SJSA1 (cell line): ENCODE measurements around the gene TP63. TPM values are rescaled to one million over a fixed set of nuclear protein-coding genes. Genes with fewer than 3 reads are reported as not detected.

Source experiments
- DNase-seq, 2 experiments: peaks; one replicate each; pipeline ENCODE4 v3.0.0-alpha.2; 2015 to 2020; ENCODE audit warnings: low spot score in 2 of 2, low read depth in 1 of 2
- H3K27ac ChIP-seq: fragments of 250-450 bp; sonication (Bioruptor Pico); 2 replicates; pipeline ENCODE4 v1.5.1; 2020; ENCODE audit warnings: mild to moderate bottlenecking, moderate library complexity
- H3K27me3 ChIP-seq: fragments of 250-450 bp; sonication (Bioruptor Pico); replicated peaks from 2 replicates; pipeline ENCODE4 v1.5.1; 2020; ENCODE audit warnings: mild to moderate bottlenecking, moderate library complexity
- H3K36me3 ChIP-seq: fragments of 250-450 bp; sonication (Bioruptor Pico); 2 replicates; pipeline ENCODE4 v1.5.1; 2020; ENCODE audit warnings: mild to moderate bottlenecking
- H3K4me1 ChIP-seq: fragments of 250-450 bp; sonication (Bioruptor Pico); replicated peaks from 2 replicates; pipeline ENCODE4 v1.6.1; 2021; ENCODE audit warnings: mild to moderate bottlenecking
- H3K4me3 ChIP-seq: fragments of 250-450 bp; sonication (Bioruptor Pico); 2 replicates; pipeline ENCODE4 v1.5.1; 2020; ENCODE audit warnings: mild to moderate bottlenecking
- H3K9me3 ChIP-seq: fragments of 250-450 bp; sonication (Bioruptor Pico); replicated peaks from 2 replicates; pipeline ENCODE4 v1.5.1; 2020; ENCODE audit warnings: mild to moderate bottlenecking
- total RNA-seq: library from RNA; depleted of rRNA; stranded (reverse); fragments of >200 nt; shearing (Covaris generic); gene quantifications from 2 replicates; pipeline ENCODE4 v1.2.3, GENCODE V29; 2014

TP63 gene
- total RNA-seq, 1 experiment from 2014 or later = not detected

DNA sequence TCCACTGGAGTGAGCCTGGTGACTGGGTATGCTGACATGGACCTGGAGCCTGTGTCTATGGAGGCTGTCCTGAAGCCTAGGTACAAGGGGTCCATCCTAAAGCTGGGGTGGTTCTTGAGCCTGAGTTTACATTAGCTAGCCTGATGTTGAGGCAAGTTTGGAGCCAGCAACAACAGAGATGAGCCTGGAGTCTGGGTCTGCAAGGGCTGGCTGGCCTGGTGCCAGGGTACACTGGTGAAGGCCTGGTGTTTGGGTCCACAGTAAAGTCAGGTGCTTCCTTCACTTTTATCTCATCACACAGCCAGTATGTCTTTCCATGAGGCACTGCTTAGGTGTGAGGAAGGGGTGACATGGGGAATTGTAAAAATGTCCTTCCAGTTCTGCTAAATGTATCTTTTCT lies 49.5 kb downstream of the TP63 start:
- Histone ChIP-seq H3K27ac (no peak overlapping the region), H3K4me1 (peaks cover 5% of the 10 kb centered on the region), H3K4me3 (no peak overlapping the region), H3K27me3 (no peaks in the 10 kb centered on the region), H3K9me3 (no peaks in the 10 kb centered on the region; the same call in 1 of the 2 replicates), H3K36me3 (no peaks in the 10 kb centered on the region)
- no peak for DNase-seq

DNA sequence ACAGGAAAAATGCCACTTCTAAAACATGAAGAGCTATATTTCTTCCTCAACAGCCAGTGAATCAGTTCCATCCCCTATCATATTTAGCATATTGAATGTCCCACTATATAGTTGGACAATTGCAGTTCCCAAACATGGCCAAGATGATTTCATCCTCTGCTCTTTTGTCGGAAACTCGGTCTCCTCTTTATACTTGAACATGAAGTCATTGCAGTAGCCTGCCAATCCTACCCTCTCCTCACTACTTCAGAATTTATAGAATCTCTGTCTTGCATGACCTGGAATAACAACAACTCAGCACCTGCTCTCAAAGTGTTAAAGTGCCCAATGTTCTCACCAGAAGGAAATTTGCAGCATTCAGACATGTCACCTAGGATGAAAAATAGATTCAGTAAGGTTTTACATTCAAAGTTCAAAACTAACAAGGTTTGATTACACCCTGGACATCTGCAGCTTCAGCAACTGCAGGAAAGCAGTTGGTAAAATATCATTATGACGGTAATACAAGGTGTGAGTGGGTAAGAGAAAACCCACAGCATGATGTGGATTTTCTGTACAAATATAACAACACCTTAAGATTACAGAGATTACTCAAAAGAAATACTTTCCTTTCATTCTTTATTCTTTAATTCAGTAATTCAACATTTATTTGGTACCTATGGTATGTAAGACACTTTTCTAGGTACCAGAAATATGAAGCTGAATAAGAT lies 52.5 kb downstream of the TP63 start:
- Histone ChIP-seq H3K36me3 (no peaks in the 10 kb centered on the region), H3K27me3 (no peaks in the 10 kb centered on the region), H3K4me1 (peaks cover 11% of the 10 kb centered on the region), H3K27ac (no peak overlapping the region), H3K4me3 (no peak overlapping the region), H3K9me3 (no peaks in the 10 kb centered on the region; the same call in 1 of the 2 replicates)
- DNase-seq = no peak

DNA sequence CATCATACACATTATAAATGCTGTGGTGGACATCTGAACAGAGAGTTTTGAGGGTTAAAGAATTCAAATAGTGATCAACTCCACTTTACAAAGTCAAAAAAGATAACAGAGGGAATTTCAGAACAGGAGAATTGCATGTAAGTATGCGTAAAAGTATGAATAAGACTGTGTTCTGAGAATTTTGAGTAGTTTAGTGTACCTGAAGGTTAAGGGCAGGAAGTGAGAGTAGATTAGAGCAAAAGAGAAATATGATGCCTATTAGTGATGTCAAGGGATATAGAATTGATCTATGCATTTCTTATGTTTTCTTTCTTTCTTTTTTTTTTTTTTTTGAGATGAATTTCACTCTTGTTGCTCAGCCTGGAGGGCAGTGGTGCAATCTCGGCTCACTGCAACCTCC lies 53.1 kb downstream of the TP63 start:
- Histone ChIP-seq H3K4me3 (no peak overlapping the region), H3K9me3 (no peaks in the 10 kb centered on the region; the same call in 1 of the 2 replicates)

DNA sequence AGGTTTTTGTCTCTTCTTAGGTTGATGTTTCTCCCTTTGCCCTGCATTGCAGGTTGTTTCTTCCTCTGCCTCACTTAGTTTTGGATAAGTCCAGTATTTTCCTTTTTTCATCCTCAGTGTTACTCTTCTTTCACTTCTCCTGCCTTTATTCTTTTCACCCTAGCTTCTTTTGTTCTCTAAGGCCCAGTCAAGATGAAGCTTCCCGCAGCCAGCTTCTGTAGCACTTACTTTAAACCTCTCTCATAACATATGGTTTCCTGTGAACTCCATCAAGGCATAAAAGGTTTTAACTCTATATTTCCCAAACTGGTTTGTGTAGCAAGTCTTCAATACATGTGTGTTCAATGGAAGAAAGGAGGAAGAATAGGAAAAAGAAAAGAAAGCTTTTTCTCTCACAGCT lies 54.1 kb downstream of the TP63 start:
- peaks cover 11% of the 10 kb centered on the region for H3K4me1 ChIP-seq
- H3K9me3 ChIP-seq = no peaks in the 10 kb centered on the region; the same call in 1 of the 2 replicates
- no peaks in the 10 kb centered on the region for H3K36me3 ChIP-seq
- H3K27ac ChIP-seq = peak overlapping the region; percentile 53; the same call in 1 of the 2 replicates
- DNase-seq = no peak
- no peak overlapping the region for H3K4me3 ChIP-seq
- no peaks in the 10 kb centered on the region for H3K27me3 ChIP-seq

More for the DNA sequence above, 53.1 kb downstream of the TP63 start:
- DNase-seq = no peak
- Histone ChIP-seq H3K27ac (no peak overlapping the region), H3K4me1 (peaks cover 11% of the 10 kb centered on the region), H3K36me3 (no peaks in the 10 kb centered on the region), H3K27me3 (no peaks in the 10 kb centered on the region)

DNA sequence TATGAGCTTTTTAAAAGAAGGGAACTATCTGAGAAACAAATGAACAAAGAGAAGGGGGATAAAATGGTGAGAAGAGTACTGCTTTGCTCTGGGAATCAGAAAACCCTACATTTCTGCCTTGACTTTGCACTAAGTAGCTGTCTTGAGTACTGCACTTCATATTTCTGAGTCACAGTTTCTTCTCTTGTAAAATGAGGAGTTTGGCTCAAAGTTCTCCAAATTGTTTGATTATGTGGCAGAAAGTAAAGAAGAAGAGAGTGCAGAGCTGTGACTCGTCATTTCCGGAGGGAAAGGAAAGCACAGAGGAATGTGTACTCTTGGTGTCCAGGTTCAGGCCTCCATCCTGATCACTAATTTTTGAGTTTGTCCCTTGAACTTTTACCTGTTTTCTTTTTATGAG lies 54.7 kb downstream of the TP63 start:
- Histone ChIP-seq H3K27me3 (no peaks in the 10 kb centered on the region), H3K9me3 (no peaks in the 10 kb centered on the region; the same call in 1 of the 2 replicates), H3K4me1 (peaks cover 11% of the 10 kb centered on the region), H3K4me3 (no peak overlapping the region), H3K36me3 (no peaks in the 10 kb centered on the region), H3K27ac (peak overlapping the region; percentile 53)
- DNase-seq = peak in 1 of 2 experiments; percentile 41

DNA sequence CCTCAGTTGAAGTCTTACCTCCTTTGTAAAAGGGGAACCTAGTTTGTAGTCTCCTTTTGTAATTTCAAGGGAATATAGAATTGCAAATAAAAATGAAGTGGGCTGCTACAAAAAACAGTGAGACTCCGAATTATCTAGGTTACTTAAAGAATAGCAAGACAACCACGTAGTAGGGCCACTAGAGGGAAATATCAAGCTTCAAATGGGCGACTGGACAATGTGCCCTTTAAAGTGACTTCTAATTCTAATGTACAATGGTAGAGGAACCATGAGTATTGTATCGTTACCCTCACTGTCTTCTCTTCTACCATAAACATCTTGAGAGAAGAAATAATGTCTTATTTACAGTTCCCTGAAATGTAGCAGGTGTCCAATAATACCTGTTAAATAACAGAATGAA lies 56.3 kb downstream of the TP63 start:
- Histone ChIP-seq H3K4me1 (peaks cover 11% of the 10 kb centered on the region), H3K27me3 (no peaks in the 10 kb centered on the region), H3K36me3 (no peaks in the 10 kb centered on the region), H3K27ac (no peak overlapping the region), H3K9me3 (no peaks in the 10 kb centered on the region; the same call in 1 of the 2 replicates), H3K4me3 (no peak overlapping the region)
- no peak for DNase-seq

DNA sequence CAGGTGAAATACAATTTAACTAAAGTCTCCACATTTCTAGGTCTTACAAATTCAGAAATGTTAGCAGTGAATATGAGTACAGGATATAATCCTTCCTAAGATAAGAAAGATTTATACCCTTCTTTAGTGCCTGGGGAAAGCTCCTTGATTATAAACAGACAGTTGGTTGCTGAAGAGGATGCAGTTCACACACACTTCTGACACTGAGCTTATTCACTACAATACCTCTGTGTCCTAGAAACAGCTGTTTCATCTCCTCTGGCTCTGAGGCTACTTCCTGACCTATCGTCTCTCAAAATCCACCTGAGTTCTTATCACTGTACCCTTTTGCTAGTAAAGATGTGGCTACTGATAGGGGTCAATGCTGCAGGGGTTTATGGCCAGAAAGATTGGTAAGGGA lies 57.1 kb downstream of the TP63 start:
- H3K4me3 ChIP-seq = no peak overlapping the region
- H3K27me3 ChIP-seq = no peaks in the 10 kb centered on the region
- no peak for DNase-seq
- H3K27ac ChIP-seq = no peak overlapping the region
- no peaks in the 10 kb centered on the region for H3K36me3 ChIP-seq
- H3K4me1 ChIP-seq = peaks cover 11% of the 10 kb centered on the region
- no peaks in the 10 kb centered on the region; the same call in 1 of the 2 replicates for H3K9me3 ChIP-seq

DNA sequence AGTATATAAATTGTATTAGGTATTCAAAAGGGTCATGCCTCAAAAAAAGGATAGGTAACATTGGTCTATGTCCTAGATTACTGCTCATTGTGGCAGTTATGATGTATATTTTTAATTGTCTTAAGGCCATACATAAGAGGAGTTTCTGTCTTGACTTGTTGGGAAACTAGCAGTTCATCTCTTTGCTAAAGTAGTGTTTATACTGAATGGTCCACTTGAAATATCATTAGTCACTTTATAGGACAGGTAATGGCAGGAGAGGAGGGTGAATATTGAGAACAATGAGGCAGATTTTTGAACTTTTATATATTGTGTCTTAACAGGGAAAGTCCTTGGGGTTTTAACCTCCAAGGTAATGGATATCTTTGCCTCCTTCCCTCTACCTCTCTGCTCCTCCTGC lies 58.4 kb downstream of the TP63 start:
- Histone ChIP-seq H3K4me3 (no peak overlapping the region), H3K27me3 (no peaks in the 10 kb centered on the region), H3K27ac (no peak overlapping the region), H3K36me3 (no peaks in the 10 kb centered on the region), H3K9me3 (no peaks in the 10 kb centered on the region; the same call in 1 of the 2 replicates), H3K4me1 (peaks cover 11% of the 10 kb centered on the region)
- DNase-seq = no peak

DNA sequence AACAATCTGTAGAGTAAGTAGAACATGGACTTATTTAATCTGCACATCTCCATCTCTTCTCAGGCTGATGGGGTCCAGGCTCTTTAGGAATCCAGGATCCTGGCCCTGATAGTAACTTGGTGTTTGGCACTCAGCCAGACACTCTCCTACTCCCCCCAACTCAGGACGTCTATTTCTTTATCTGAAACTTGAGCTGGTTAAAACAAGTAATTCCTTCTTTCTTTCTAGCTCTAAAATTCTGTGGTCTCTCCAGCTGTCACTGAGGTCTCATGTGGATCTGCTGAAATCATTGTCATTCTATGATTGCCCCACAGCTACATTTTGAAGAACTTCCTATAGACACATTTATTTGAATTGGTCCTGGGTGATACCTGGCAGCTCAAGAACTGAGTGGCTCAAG lies 59.0 kb downstream of the TP63 start:
- no peaks in the 10 kb centered on the region for H3K36me3 ChIP-seq
- H3K27me3 ChIP-seq = no peaks in the 10 kb centered on the region
- no peak for DNase-seq
- H3K9me3 ChIP-seq = no peaks in the 10 kb centered on the region; the same call in 1 of the 2 replicates
- no peak overlapping the region for H3K4me3 ChIP-seq
- peaks cover 11% of the 10 kb centered on the region for H3K4me1 ChIP-seq
- no peak overlapping the region for H3K27ac ChIP-seq

DNA sequence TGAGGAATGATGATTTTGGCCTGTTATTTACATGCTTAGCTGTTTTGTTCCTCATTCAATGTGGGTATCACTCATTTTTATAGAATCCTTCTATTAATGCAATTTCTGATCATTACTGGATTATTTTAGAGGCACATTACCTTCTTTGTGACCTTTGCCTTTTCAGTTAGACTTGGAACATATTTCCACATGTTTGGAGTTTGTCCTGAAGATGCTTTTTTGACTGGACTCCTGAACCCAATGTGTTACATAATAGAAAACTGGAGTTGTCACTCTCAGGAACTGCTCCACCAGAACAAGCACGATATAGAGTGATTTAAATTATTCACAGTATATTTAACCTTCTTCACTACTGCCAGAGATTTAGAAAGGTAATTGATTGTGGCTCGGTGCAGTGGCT lies 59.5 kb downstream of the TP63 start:
- Histone ChIP-seq H3K9me3 (no peaks in the 10 kb centered on the region), H3K4me3 (no peak overlapping the region), H3K4me1 (peaks cover 7% of the 10 kb centered on the region), H3K27me3 (no peaks in the 10 kb centered on the region), H3K27ac (no peak overlapping the region), H3K36me3 (no peaks in the 10 kb centered on the region)
- DNase-seq = no peak

DNA sequence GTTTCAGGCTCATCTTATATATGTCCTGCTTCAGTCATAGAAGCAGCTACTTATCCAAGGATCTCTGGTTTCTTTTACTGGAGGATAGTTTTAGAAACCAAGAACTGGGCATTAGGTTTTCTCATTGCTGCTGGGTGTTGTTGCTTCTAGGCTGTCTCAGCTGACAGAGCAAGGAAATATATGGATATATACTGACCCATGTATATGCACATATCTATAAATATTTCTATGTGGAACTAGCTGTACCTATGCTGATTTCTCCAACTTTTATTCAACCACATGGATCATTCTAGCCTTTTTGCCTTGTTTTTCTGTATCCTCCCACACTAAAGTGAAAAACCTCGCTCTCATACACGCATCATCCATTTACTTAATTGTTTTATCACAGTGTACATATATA lies 64.2 kb downstream of the TP63 start:
- Histone ChIP-seq H3K36me3 (no peaks in the 10 kb centered on the region), H3K9me3 (no peaks in the 10 kb centered on the region), H3K4me1 (no peaks in the 10 kb centered on the region), H3K27me3 (no peaks in the 10 kb centered on the region), H3K27ac (no peak overlapping the region), H3K4me3 (no peak overlapping the region)
- DNase-seq = no peak

DNA sequence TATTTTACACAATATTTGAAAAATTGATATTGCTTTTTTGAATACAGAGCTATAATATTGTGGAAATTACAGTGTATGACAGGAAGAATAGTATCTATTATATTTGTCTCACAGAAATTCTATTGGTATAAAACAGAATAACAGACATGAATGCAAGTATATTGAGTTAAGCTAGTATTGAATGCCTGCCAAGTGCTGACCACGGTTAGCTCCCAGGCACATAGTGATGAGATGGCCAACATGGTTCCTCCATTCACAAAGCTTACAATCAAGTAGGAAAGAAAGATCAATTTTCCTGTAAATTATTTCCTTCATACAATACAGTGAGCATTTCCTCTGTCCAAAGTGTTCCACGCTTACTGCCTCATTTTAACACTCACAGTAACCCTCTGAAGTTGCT lies 67.6 kb downstream of the TP63 start:
- no peaks in the 10 kb centered on the region for H3K36me3 ChIP-seq
- no peak overlapping the region for H3K4me3 ChIP-seq
- H3K9me3 ChIP-seq = no peaks in the 10 kb centered on the region
- DNase-seq = no peak
- H3K4me1 ChIP-seq = no peaks in the 10 kb centered on the region
- H3K27ac ChIP-seq = no peak overlapping the region
- H3K27me3 ChIP-seq = no peaks in the 10 kb centered on the region

DNA sequence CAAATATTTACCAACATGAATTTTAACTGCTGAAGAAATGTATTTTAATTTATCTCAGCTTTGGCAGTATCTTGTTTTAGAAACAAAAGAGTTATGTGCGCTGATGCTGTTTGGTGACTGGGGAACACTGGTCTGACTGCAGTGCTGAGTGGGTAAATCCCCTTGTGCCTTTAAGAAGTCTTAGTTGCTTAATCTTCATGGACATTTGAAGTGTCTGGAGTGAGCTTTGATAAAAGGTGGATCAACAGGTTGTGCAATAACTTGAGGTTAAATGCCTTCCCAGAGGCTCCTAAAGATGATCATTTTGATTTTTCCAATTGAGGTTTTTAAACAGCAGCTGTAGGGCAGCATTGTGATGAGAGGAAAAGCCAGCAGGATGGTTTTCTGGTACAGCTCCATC lies 68.7 kb downstream of the TP63 start:
- H3K4me3 ChIP-seq = no peak overlapping the region
- no peaks in the 10 kb centered on the region for H3K36me3 ChIP-seq
- H3K9me3 ChIP-seq = no peaks in the 10 kb centered on the region
- H3K27ac ChIP-seq = no peak overlapping the region
- DNase-seq = no peak
- no peaks in the 10 kb centered on the region for H3K27me3 ChIP-seq
- no peaks in the 10 kb centered on the region for H3K4me1 ChIP-seq

DNA sequence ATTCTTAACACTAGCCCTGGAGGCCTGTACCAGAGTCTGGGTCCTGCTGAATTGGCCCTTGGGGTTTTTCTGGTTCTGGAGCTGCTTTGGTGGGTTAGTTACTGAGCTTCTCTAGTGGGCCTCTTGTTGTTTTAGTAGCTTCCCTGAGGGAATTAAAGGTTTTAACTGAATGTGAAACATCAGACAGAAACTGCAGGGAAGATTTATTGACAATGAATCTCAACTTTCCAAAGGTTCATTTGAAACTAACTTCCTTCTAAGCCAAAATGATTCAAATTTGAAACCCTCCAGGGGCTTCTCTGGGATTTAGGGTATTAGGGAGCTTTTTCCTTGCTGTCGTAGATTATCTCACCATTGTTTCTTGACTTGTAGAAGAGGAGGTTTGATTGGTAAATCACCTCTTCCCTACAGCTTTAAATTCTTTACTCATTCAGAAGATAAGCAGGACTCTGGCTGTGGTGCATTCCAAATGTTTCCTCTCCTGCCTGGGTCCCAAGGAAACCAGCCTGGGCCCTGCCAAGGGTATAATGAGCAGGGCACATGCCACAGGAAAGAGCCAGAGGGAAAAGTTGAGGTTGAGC lies 71.0 kb downstream of the TP63 start:
- Histone ChIP-seq H3K9me3 (no peaks in the 10 kb centered on the region), H3K4me3 (no peak overlapping the region), H3K4me1 (no peaks in the 10 kb centered on the region), H3K36me3 (no peaks in the 10 kb centered on the region), H3K27me3 (no peaks in the 10 kb centered on the region), H3K27ac (no peak overlapping the region)
- DNase-seq = no peak
